ENCODE measurements around the gene NDUFAF8.
"Not testable (repeated sequence)": the region's sequence is repeated elsewhere in the genome, so short reads cannot be mapped to it uniquely, and the experiment has no call there.

NDUFAF8 gene

DNA sequence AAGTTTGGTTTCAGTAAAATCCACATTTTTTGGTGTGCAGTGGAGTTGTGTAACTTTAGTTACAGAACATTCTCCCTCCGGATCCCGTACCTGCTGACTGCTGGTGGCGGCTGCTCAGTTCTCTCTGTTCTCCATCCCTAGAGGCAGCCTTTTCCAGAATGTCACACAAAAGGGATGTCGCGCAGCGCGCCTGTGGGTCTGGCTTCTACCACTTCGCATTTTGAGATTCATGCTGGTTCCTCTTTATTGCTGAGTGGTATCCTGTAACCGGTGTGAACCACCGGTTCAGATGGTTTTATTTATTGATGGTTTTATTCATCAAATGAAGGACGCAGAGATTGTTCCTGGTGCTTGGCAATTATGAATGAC lies 15.4 kb upstream of the NDUFAF8 start:
- DNase-seq = no peak

DNA sequence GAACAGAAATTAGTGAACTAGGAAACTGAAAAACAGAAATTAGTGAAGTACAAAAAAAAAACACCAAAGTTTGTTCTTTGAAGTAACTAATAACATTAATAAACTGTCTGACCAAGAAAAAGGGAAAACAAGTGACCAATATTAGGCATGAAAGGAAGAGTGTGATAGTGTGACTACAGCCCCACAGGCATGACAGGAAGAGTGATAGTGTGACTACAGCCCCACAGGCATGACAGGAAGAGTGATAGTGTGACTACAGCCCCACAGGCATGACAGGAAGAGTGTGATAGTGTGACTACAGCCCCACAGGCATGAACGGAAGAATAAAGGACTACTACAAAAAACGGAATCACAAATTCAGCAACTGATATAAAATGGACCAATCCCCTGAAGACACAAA lies 11.5 kb upstream of the NDUFAF8 start:
- not testable (repeated sequence) for DNase-seq

DNA sequence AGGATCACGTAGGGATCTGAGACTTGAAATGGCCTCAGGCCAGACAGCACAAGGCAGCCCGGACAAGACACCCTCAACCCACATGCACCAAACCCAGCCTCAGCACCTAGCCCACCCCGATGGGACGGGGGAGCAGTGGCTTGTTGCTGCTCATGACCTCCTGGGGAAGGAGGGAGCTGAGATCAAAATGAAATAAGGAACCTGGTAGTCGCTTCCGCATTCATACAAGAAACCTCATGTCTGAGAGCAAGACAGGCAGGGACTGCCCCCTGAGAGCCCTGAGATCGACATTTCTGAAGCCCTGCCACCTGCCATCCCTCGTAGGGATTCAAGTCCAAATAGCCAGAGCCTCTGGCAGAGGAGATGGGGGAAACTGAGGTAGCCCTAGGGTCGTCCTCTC lies 10.7 kb upstream of the NDUFAF8 start:
- no peak for DNase-seq

DNA sequence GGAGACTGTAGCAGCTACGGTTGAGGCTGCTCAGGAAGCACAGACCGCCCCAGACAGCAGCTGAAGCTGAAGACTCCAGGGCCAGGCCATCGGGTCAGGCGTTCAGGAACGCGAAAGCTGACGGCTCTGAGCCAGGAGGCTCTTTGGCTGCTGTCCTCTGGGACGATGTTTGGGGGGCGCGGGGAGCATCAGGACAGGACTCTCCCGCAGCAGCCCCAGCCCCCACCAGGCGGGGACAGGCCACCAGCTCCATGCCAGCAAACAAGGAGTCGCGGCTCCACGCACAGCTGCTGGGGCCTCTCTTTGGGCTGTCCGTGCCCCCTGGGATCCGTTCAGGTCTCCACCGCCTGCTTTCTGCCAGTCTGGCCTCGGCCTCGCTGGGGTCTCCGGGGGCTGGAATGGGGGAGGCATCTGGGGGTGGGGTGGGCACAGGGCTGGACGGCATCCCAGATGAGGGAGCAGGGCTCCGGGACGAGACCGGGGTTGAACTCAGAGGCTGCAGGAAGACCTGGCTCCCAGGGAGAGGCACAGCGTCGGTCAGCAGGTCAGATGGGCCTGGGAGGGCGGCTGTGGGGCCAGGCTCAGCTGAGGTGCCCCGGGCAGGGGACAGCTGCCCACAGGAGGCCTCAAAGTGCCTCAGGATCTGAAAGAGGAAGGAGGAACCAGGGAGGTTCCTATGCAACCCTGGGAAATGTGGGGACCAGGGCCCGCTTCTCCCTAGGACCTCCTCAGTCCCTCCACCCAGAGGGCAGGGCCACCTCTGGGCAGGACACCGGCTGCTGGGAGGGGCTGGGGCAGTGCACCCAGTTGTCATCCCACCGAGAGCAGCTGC lies 10.1 kb upstream of the NDUFAF8 start:
- no peak for DNase-seq

DNA sequence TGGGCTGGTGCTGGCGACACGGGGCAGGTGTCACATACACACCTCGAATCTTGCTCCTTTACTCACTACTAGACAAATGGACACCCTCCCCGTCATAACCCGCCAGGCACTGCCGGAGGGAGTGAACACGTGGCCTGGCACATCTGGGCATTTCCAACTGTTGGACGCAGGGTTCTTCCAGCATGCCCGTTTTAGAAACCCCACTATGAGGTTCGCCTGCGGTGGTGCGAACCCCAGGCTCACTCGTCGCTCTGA lies 9.5 kb upstream of the NDUFAF8 start:
- DNase-seq = no peak

DNA sequence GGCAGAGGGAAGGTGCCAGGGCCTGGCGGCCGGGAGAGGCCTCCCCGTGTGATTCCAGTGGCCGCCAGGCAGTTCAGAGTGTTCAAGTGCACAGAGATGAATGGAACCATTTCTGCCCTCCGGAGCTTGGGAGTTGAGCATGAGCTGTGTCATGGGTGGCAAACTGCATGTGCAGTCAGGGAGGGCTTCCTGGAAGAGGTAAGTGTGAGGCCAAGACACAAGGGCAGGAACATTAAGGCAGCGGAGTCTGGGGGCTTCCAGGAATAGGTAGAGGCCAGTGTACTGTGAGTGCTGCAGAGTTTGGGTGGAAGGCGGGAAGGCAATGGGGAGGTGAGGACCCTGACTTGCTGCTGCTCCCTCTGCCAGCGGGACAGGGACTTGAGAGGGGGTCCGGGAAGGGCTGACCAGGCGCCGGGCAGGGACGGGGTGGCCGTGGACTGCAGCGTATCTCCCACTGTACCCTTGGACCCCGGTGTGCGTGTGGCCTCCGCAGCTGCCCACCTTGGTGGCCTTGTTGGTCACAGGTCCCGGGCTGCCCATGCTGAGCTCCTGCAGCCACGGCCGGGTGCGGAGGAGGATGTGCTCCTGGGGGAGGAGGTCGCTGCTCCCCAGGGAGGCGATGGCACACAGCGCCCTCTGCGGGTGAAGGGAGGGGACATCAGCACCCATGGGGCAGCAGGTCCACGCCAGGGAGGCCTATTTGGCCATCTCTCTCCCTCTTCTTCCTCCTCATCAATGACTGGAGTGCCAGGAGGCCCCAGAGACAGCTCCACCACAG lies 8.9 kb upstream of the NDUFAF8 start:
- DNase-seq = no peak

DNA sequence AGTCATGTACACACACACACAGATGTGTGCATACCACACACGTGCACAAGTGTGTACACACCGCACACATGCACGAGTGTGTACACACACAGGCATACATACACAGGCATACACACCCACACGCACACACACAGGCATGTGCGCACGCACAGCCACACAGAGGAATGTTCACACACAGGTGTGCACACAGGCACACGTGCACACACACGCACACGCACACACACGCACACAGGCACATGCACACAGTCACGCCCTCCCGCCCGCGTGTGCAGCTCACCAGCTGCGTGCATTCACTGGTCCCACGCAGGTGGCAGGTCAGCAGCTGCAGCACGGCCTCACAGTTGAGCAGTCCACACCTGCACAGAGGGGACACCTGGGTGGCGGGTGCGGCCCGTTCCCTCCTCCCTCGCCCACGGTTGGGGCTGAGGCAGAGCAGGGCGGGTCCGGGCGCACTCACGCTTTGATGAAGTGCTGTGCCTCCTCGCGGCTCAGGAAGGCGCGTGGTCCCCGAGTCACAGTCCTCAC lies 7.9 kb upstream of the NDUFAF8 start:
- DNase-seq = no peak

DNA sequence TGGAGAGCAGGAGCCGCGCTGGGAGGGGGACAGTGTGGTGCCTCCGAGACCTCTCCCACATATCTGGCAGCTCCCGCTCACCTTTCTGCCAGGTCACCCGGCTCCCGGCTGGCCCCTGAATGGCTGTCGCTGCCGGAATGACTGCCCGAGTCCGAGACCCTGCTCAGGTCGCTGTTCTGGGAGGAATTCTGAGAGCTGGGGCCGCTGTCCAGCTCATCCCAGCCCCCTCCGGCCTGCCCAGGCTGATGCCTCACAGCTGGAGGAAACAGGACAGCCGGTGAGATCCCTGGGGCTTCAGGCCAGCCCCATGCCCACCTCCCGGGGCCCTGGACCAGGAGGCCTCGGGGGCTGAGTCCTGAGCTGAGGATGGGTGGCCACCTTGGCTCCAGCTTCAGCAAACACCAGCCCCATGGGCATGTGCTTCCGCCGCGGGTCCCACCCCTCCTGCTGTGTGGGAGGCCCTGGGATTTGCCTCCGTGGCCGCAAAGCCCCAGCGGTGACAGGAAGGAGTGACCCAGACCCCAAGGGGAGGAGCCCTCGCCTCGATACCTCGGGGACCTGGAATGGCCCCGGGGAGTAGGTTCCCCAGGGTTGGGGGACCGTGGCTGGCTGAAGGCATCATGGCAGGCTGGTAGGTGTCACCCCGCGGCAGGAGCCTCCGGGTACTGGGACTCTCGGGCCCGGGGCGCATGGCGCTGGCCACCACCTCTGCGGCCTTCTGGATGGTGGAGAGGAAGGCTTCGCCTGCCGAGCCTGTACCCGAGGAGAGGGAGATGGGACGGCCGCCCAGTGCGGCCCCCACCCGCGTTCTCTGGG lies 7.1 kb upstream of the NDUFAF8 start:
- no peak for DNase-seq

DNA sequence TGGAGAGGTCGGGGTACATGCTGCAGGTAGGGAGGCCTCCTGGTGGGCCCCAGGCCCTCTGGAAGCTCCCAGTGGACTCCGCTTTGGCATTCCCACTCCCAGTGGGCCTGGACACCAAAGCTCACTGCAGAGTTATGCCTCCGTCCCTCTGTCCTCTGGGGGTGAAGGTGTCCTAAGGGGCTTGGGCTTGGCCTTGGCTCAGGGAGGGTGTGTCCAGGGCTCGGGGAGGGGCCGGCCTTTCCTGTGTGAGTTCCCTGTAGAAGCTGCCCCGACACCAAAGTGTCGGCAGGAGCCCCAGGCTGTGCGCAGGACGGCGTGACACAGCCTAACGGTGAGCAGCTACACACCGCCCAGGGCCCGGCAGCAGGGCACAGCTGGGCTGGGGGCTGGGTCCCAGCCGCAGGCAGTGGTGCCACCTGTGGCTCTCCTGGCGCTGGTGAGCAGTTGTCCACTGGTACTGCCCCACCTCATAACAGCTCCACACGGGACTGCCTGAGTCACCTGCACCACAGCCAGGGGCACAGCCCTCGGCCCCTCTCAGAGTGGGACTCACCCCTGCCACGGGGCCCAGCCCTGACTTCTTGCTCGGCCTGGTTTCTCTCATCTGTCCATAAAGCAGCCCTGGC lies 6.4 kb upstream of the NDUFAF8 start:
- no peak for DNase-seq

DNA sequence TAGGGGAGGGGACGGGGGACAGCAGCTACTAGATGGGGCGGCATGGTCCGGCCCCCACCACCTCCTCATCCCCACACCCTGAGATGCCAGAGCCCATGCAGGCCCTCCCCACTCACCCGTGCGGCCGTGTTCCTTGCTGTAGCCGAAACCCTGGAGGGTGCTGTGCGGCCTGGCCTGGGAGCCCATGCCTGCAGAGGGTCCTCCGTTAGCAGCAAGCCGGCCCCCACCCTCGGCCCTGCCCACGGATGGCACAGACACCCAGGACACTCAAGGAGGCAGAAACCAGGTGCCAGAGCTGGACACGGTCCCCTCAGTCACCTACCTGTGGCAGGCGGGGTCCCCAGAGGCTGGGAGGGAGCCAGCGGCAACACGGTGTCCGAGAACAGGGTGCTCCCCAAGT lies 5.8 kb upstream of the NDUFAF8 start:
- DNase-seq = no peak

DNA sequence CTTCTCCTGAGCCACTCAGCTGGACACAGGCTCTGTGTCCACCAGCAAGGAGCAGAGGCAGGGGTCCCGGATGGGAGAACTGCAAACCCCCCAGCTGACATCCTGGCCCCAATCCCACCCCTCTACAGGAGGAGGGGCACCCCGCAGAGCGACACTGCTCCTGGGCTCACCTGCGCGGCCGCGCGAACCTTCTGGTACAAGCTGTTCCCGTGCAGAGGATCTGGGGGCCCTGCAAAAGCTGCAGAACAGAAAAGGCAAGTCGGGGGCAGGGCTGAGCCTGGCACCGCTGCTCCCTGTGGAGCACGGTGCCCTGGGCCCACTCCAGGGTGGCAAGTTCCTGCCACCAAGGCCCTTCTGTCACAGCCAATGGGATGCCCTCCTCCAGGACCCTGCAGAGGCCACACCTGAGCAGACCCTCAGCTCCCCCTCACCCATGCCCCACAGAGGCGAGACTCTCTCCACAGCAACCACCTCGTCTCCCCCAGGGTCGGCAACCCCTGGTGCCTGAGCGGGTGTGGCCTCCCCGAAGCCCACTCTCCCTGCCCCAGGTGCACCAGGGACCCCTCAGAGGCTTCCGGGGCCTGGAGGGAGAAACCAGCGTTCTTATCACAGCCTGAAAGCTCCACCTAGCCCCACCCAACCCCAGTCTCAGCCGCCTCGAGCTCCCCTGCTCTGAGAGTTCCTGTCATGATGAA lies 5.2 kb upstream of the NDUFAF8 start:
- no peak for DNase-seq

DNA sequence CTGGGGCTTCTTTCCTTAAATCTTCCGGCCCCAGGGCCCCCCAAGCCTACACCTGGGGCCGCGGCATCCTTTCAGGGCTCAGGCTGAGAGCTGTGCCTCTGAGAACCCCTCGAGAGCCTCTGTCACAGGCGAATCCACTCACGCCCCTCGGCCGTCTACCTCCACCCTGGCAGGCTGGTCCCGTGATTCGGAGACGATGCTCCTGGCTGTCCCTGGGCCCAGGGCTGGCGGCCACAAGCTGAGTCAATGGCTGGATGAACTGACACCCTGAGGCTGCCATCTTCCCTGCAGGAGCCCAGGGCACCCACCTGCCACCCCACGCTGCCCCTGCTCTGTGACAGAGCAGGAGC lies 4.6 kb upstream of the NDUFAF8 start:
- no peak for DNase-seq

DNA sequence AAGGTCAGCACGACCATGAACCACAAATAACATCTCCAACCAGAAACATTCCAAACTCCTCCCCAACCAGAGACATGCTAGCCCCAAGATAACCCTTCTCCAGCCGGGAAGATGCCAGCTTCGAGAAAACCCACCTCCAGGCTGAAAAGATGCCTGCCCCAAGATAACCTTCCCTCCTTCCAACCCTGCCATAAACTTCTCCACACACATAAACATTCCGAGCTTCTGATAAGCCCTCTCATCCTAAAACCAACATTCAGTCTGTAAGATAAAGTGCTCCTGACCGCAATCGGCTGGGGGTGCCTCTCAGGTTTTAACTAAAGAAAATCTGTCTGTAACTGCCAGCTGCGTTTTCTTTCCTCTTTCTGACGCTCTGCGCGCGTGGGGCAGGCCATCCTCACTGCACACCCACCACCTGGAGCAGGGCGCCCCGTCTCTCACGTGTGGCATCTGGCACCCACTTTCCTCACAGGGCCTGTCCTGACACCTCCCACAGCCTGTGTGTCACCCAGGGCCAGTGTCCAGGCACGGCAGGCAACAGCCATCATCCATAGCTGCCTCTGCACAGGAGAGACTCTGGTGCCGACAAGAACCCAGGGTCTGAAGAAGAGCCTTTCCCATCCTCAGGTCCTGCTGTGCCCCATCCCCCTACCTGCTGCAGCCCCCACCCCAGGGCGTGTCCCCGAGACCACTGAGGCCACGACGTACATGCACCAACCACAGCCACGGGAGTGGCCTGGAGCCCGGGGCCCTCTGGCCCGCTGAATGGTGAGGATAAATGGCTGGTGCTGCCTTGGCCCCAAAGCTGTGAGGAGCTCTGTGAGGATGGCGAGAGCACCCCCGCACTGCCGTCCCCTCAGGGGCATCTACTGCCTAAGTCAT lies 3.9 kb upstream of the NDUFAF8 start:
- no peak for DNase-seq

DNA sequence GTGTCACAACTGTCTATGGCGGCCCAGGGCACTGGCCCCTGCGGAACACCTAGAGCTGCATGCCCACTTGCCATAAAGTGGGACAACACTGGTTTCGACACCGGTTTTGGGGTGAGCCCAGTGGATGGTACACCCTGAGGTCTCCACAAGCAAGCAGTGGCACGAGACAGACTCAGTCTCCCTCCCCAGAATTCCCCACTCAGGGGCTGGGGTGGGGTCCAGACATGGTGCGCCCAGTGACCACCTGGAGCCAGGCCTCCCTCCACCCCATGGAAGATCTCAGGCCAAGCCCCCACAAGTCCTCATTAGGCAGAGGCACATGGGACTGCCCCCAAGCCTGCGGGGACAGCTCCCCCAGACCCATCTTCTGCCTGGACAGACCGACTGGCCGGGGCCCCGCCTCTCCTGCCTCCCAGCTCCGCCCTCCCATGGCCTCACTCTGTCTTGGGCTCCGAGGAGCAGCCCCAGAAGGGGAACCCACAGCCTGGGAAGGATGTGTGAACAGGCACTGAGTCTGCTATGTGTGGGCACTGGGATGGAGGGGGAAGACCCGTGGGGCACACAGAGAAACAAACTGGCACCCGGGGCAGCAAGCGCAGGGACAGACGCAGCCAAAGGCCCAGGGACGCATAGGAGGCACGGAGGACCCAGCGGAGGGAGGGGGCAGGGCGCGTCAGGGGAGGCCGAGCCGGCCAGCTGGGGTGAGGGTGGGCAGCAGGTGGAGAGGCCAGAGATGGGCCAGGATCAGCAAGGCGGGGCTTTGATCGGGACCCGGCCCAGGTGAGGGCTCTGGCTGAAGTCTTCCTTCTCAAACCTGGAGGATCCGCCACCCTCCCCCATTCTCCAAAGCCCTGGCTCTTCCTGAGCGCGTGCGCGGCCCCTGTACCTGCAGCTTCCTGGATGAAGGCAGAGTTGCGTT lies 3.0 kb upstream of the NDUFAF8 start:
- DNase-seq = no peak

DNA sequence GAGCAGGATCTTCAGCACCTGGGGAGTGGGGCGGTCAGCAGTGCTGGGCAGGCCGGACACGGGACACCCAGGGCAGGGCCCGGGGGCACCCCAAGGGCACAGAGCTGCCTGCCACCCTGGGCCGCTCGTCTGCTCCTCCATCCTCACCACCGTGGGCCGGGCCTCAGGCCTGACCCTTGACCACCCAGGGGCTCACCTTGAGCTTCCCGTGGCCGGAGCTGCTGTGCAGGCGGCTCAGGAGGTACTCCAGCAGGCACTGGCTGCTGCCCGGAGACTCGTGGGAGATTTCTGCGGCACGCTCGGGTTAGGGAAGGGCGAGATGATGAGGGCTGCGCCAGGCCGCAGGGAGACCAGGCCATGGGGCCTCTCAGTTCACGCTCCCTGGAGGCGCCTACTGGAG lies 2.3 kb upstream of the NDUFAF8 start:
- no peak for DNase-seq

DNA sequence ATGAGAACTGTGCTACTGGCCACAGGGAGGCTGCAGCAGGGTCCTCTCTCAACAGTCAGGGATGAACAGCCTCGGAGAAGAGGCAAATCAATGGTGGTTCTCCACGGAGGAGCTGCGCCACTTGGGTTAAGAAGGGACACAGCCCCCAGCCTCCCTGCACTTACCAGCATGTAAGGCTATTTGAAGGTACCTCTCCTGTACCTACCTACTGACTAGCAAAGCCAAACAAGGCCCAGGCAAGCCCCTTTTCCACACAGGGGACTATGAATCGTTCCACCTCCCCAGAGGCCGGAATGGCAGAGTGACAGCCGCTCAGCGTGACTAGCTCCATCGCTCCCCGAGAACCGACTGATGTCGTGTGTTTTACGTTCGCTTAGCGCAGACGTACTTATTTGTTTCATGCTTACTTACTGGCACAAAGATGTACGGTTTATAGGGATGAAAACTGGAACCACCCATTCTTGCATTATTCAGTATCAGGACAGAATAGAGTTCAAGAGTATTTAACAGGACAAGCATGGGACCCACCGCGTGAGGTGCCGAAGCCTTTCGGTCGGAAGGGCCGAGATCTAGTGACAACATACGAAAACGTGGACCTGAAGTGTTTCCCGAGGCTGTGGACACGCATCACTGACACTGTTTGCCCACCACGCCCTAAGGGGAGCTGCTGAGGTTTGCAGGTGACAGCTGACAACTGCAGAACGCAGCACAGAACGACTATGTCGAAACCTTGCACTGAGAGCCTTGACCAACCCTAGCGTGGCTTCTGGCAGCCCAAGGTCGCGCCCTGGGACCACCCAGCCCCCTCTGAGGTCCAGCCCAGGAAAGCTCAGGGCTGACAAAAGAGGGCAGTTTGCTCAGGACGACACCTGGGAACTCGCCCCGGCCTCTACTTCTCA lies 1.3 kb upstream of the NDUFAF8 start:
- DNase-seq = no peak

DNA sequence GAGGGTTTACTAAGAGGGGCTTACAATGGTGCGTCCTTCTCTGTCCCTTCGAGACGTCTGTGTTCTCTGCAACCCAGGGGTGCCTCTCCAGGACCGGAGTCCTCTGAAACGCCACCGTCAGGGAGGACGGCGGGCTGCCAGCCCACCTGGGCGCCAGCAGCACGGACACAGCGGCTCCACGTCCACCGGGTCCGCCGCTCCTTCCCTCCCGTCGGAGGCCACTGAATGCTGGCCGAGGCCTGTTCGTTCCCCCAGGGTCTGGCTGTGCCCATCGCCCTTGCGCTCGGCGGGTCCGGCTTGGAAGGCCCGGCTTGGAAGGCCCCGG lies 666 bp upstream of the NDUFAF8 start:
- no peak for DNase-seq

DNA sequence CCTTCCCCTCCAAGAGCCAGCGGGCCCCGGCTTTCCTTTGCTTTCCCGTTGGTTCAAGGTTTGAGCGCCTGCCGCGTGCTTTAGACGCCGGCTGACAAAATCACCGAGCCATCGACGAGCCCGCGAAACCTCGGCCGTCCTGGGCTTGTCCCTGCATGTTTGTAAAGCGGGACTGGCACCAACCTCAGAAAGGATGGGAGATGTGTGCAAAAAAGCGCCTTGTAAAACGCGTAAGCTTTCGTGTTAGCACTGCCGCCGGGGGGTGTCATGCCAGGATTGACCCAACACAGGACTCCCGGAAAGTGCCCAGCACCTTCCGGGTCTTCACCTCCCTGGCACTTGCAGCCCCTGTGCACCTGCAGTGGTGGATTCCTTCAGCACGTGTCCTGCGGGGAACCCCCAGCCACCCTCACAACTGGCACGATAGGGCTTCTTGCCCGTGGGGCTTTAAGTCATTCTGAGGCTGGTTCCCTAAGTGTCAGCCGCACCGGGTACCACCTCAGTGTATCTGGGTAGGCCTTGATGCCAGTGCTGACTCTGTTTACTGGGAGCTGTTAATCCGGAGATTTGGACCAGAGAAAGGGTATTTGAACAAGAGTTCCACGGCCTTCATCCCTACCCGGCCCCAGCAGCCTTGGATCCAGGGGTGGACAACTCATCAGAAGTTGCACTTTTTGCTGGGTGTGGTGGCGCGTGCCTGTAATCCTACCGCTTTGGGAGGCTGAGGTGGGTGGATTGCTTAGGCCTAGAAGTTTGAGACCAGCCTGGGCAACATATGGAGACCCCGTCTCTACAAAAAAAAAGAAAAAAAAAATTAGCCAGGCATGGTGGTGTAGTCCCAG lies 817 bp downstream of the NDUFAF8 start:
- DNase-seq = peak; percentile 46 to 52

DNA sequence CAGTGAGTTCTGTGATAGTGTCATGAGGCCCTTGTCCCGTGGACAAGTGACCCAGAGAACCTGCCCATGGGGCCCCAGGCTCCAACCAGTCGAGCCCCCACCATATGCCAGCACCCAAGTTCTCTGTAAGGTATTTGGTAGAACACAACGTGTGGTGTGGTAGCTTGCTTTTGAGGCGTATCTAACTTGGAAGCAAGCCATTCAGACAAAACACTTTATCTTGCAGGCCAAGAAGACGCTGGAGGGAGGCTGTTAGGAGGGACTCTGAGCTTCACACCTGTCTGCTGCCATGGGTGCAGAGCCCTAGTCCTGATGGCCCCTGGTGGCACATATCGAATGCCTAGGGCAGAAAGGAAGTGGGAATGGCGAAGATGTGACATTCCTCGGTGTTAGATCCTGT lies 1.6 kb downstream of the NDUFAF8 start:
- no peak for DNase-seq

Measured in activated CD4-positive, alpha-beta T cell treated with anti-CD3 and anti-CD28 coated beads for 4 hours (primary cell).